Esophagus (tissue), 2 donors: ENCODE data around the gene B9D2. TPM values are rescaled to one million over a fixed set of nuclear protein-coding genes. Genes with fewer than 3 reads are reported as not detected.
A peak's percentile ranks its signal among the peaks of the same experiment; 100 is the strongest.
"Not testable (repeated sequence)": the region's sequence is repeated elsewhere in the genome, so short reads cannot be mapped to it uniquely, and the experiment has no call there.

Experiments used
- H3K27ac ChIP-seq, 2 donors: one replicate each; pipeline ENCODE4 v1.5.1; 2013; ENCODE audit warnings: low read depth in 2 of 2, mild to moderate bottlenecking in 2 of 2, inconsistent platforms in 1 of 2, low read length in 1 of 2, moderate library complexity in 1 of 2
- H3K27me3 ChIP-seq, 2 donors: one replicate each; pipeline ENCODE4 v1.6.1; 2013; ENCODE audit warnings: low read length in 2 of 2, control low read depth in 1 of 2, mild to moderate bottlenecking in 1 of 2; ENCODE audit not compliant: insufficient read depth in 2 of 2, control insufficient read depth in 1 of 2
- H3K36me3 ChIP-seq, 2 donors: one replicate each; pipeline ENCODE4 v1.6.1; 2013; ENCODE audit warnings: low read length in 1 of 2; ENCODE audit not compliant: control insufficient read depth in 2 of 2, insufficient read depth in 2 of 2
- H3K4me1 ChIP-seq, 2 donors: one replicate each; pipeline ENCODE4 v1.6.1; 2013; ENCODE audit warnings: low read length in 1 of 2; ENCODE audit not compliant: control insufficient read depth in 2 of 2, insufficient read depth in 2 of 2
- H3K4me3 ChIP-seq, 2 donors: one replicate each; pipeline ENCODE4 v1.5.1; 2013; ENCODE audit warnings: low read length in 2 of 2, mild to moderate bottlenecking in 2 of 2, low read depth in 1 of 2, moderate library complexity in 1 of 2
- H3K9me3 ChIP-seq, 2 donors: one replicate each; pipeline ENCODE4 v1.6.1; 2013; ENCODE audit warnings: mild to moderate bottlenecking in 2 of 2, low read depth in 1 of 2, low read length in 1 of 2, moderate library complexity in 1 of 2; ENCODE audit not compliant: control insufficient read depth in 2 of 2, insufficient read depth in 1 of 2
- WGBS, 2 donors: extraction: QIAGEN DNeasy Blood & Tissue Kit; methylation state at CpG; one replicate each; pipeline ENCODE4 v1.1.7; 2013; 5-methylcytosine and 5-hydroxymethylcytosine counted together
- polyA plus RNA-seq, 2 donors: library from polyadenylated mRNA; stranded (reverse); fragments of 200-250 nt; gene quantifications; one replicate each; pipeline ENCODE4 v1.2.3, GENCODE V29; 2013
- donor health status: healthy with polysubstance abuse.
- donor health status: Bipolar disorder and iron deficiency.

The B9D2 gene
- 1 to 10 TPM; 3.1 to 6.0 TPM for polyA plus RNA-seq

- H3K4me3 ChIP-seq = peak within 1 kb of the TSS; percentile 69 to 76
- H3K27me3 ChIP-seq = no peaks in the 10 kb centered on the region
- H3K9me3 ChIP-seq = no peaks in the 10 kb centered on the region
- peaks cover 0 to 6% of the 10 kb centered on the region in 2 donors for H3K4me1 ChIP-seq
- WGBS, 2 donors = 0 to 1% methylated on average over 54 to 56 of the region's 56 CpGs
- H3K27ac ChIP-seq = peak within 1 kb of the TSS; percentile 95 to 100
- H3K36me3 ChIP-seq = no peaks in the 10 kb centered on the region
Measured at GRCh38 chr19:41363753-41364523, at the start of gene B9D2. Gene B9D2 (minus strand): TSS chr19:41364149. CDS start chr19:41363519, 630 bp downstream.

GRCh38 chr19:41412953-41413352 is 49.0 kb upstream of the B9D2 start:
- H3K4me3 ChIP-seq = no peak overlapping the region
- H3K27ac ChIP-seq = no peak overlapping the region
- H3K9me3 ChIP-seq = no peaks in the 10 kb centered on the region
- no peaks in the 10 kb centered on the region for H3K27me3 ChIP-seq
- H3K36me3 ChIP-seq = peaks cover 5 to 31% of the 10 kb centered on the region in 2 donors
- peaks cover 3 to 7% of the 10 kb centered on the region in 2 donors for H3K4me1 ChIP-seq
- 96 to 97% methylated on average over 5 of the region's 5 CpGs for WGBS, 2 donors

- H3K4me1 ChIP-seq = peaks cover 3 to 7% of the 10 kb centered on the region in 2 donors
- peak overlapping the region; percentile 23 to 54 for H3K27ac ChIP-seq
- H3K36me3 ChIP-seq = peaks cover 5 to 31% of the 10 kb centered on the region in 2 donors
- WGBS, 2 donors = 51 to 68% methylated on average over 11 of the region's 11 CpGs
- H3K27me3 ChIP-seq = no peaks in the 10 kb centered on the region
- no peak overlapping the region for H3K4me3 ChIP-seq
- H3K9me3 ChIP-seq = no peaks in the 10 kb centered on the region
Measured at GRCh38 chr19:41411968-41412265, 48.0 kb upstream of the B9D2 start.

- Histone ChIP-seq H3K27me3 (no peaks in the 10 kb centered on the region), H3K27ac (peak overlapping the region; percentile 23 to 54), H3K36me3 (peaks cover 5 to 30% of the 10 kb centered on the region in 2 donors), H3K9me3 (no peaks in the 10 kb centered on the region), H3K4me3 (no peak overlapping the region), H3K4me1 (peaks cover 3 to 7% of the 10 kb centered on the region in 2 donors)
- WGBS, 2 donors = 56 to 67% methylated on average over 9 of the region's 9 CpGs
Measured at GRCh38 chr19:41411100-41411967, 47.4 kb upstream of the B9D2 start.

- H3K27ac ChIP-seq = peak overlapping the region in 1 of 2 donors; percentile 15
- H3K9me3 ChIP-seq = no peaks in the 10 kb centered on the region
- H3K4me1 ChIP-seq = peaks cover 3 to 13% of the 10 kb centered on the region in 2 donors
- H3K36me3 ChIP-seq = peaks cover 5 to 26% of the 10 kb centered on the region in 2 donors
- no peaks in the 10 kb centered on the region for H3K27me3 ChIP-seq
- WGBS, 2 donors = 92 to 93% methylated on average over 23 of the region's 23 CpGs
- no peak overlapping the region for H3K4me3 ChIP-seq
Measured at GRCh38 chr19:41410336-41411054, 46.5 kb upstream of the B9D2 start.

GRCh38 chr19:41409288-41409687 is 45.3 kb upstream of the B9D2 start:
- Histone ChIP-seq H3K9me3 (no peaks in the 10 kb centered on the region), H3K27ac (peak overlapping the region in 1 of 2 donors; percentile 3), H3K4me1 (peaks cover 3 to 11% of the 10 kb centered on the region in 2 donors), H3K27me3 (no peaks in the 10 kb centered on the region), H3K36me3 (peaks cover 0 to 15% of the 10 kb centered on the region in 2 donors), H3K4me3 (no peak overlapping the region)
- 57 to 67% methylated on average over 4 of the region's 4 CpGs for WGBS, 2 donors

GRCh38 chr19:41408846-41409245 is 44.9 kb upstream of the B9D2 start:
- H3K9me3 ChIP-seq, H3K27me3 ChIP-seq, H3K4me3 ChIP-seq: not testable (repeated sequence)
- peaks cover 3 to 11% of the 10 kb centered on the region in 2 donors for H3K4me1 ChIP-seq
- H3K27ac ChIP-seq = peak overlapping the region in 1 of 2 donors; percentile 3
- peaks cover 0 to 15% of the 10 kb centered on the region in 2 donors for H3K36me3 ChIP-seq
- WGBS, 2 donors = 90 to 91% methylated on average over 5 of the region's 5 CpGs

- no peak overlapping the region for H3K27ac ChIP-seq
- peaks cover 5 to 15% of the 10 kb centered on the region in 2 donors for H3K4me1 ChIP-seq
- WGBS, 2 donors = 77% methylated on average over 4 of the region's 4 CpGs
- no peaks in the 10 kb centered on the region for H3K27me3 ChIP-seq
- no peak overlapping the region for H3K4me3 ChIP-seq
- H3K36me3 ChIP-seq = peaks cover 0 to 12% of the 10 kb centered on the region in 2 donors
- H3K9me3 ChIP-seq = no peaks in the 10 kb centered on the region
Measured at GRCh38 chr19:41408256-41408655, 44.3 kb upstream of the B9D2 start.

- Histone ChIP-seq H3K4me3 (no peak overlapping the region), H3K4me1 (peaks cover 5 to 18% of the 10 kb centered on the region in 2 donors), H3K27ac (peak overlapping the region; percentile 12 to 53), H3K9me3 (no peaks in the 10 kb centered on the region), H3K36me3 (peaks cover 0 to 10% of the 10 kb centered on the region in 2 donors), H3K27me3 (no peaks in the 10 kb centered on the region)
- WGBS, 2 donors = 59 to 60% methylated on average over 4 of the region's 4 CpGs
Measured at GRCh38 chr19:41407271-41407670, 43.3 kb upstream of the B9D2 start.
